Heart left ventricle (tissue), 16 donors: Measurements from ENCODE around the gene FUT4. TPM values are rescaled to one million over a fixed set of nuclear protein-coding genes. Genes with fewer than 3 reads are reported as not detected.

ENCODE experiments used
- ATAC-seq, 4 donors: fragments of 200-7000 bp; cut with Tn5 transposase; one replicate each; pipeline ENCODE4 v1.9.1; 2020 to 2022; ENCODE audit warnings: moderate library complexity in 4 of 4, mild to moderate bottlenecking in 3 of 4, moderate number of reproducible peaks in 1 of 4
- DNase-seq, 5 donors: peaks; one replicate each; pipeline ENCODE4 v3.0.0-alpha.2; 2020
- H3K27ac ChIP-seq, 12 donors: fragments of 200-600 bp; sonication (generic) in 4 of 12; one replicate each; pipeline versions ENCODE4 v1.5.0 to v1.8.0; 2016 to 2022; ENCODE audit warnings: mild to moderate bottlenecking in 2 of 12
- H3K27me3 ChIP-seq, 9 donors: fragments of 200-600 bp; sonication (generic) in 2 of 9; one replicate each; pipeline versions ENCODE4 v1.5.1 to v1.8.0; 2016 to 2022; ENCODE audit warnings: mild to moderate bottlenecking in 3 of 9
- H3K36me3 ChIP-seq, 9 donors: fragments of 200-600 bp; sonication (generic) in 2 of 9; one replicate each; pipeline versions ENCODE4 v1.5.0 to v1.8.0; 2018 to 2022; ENCODE audit warnings: mild to moderate bottlenecking in 2 of 9
- H3K4me1 ChIP-seq, 12 donors: fragments of 200-600 bp; sonication (generic) in 4 of 12; one replicate each; pipeline versions ENCODE4 v1.5.0 to v1.8.0; 2016 to 2022; ENCODE audit warnings: mild to moderate bottlenecking in 3 of 12
- H3K4me3 ChIP-seq, 12 donors: fragments of 200-600 bp; sonication (generic) in 4 of 12; one replicate each; pipeline versions ENCODE4 v1.5.0 to v1.8.0; 2017 to 2022; ENCODE audit warnings: mild to moderate bottlenecking in 9 of 12, moderate library complexity in 4 of 12
- H3K9me3 ChIP-seq, 12 donors: fragments of 200-600 bp; sonication (generic) in 4 of 12; one replicate each; pipeline versions ENCODE4 v1.5.0 to v1.8.0; 2016 to 2022; ENCODE audit warnings: mild to moderate bottlenecking in 1 of 12
- POLR2A ChIP-seq, 2 donors: fragments of 450-650 bp; IDR thresholded peaks; one replicate each; pipeline ENCODE4 v1.6.1; 2017; ENCODE audit warnings: antibody characterized with exemption in 2 of 2, mild to moderate bottlenecking in 2 of 2, moderate library complexity in 2 of 2
- WGBS, 4 donors: extraction: QIAGEN DNeasy Blood & Tissue Kit in 2 of 4; methylation state at CpG; one replicate each; pipeline versions ENCODE4 v1.1.5 to v1.1.7; 2013 to 2018; 5-methylcytosine and 5-hydroxymethylcytosine counted together
- intact Hi-C, 10 donors: fragments of 100-400 bp; cut with DNase I; formaldehyde crosslinking; loops; one replicate each; pipeline versions ENCODE4 v1.11.1 to v1.14.2; 2022
- polyA plus RNA-seq, 2 donors: library from polyadenylated mRNA; stranded (reverse); fragments of 200-250 nt; gene quantifications; one replicate each; pipeline ENCODE4 v1.2.3, GENCODE V29; 2013
- total RNA-seq, 9 donors: library from RNA; depleted of rRNA in 2 of 9; stranded (reverse); fragments of >200 nt in 2 of 9; fragmentation: NEBNext Ultra II Directional in 3 of 9; extraction: Animal tissue kit (Norgen Biotek cat#: 25700) in 3 of 9; gene quantifications; one replicate each; pipeline versions ENCODE4 v1.1.0 to v1.2.4, GENCODE V29; 2016 to 2023
- TF ChIP-seq, protein P1 (sequence below), 12 donors: fragments of 200-600 bp; sonication (generic) in 4 of 12; IDR thresholded peaks; one replicate each; pipeline versions ENCODE4 v1.5.0 to v1.8.0; 2018 to 2022; ENCODE audit warnings: antibody characterized with exemption in 12 of 12, mild to moderate bottlenecking in 5 of 12
- donor health status: ischemic (EF 13 %, LVEDD 7.1; RV severe dilation, severe dysfunction).
- donor health status: healthy with polysubstance abuse.
- donor health status: DM: no; HTN: yes; CAD: no.
- donor health status: DM: no; HTN: no; CAD: no.
- donor health status: ischemic (EF 25% LVEDD 6.9; RV normal size, moderate dysfunction).
- donor health status: ischemic (EF 25% LVEDD 5.7; RV mildly dilated, moderate dysfunction).
- donor health status: healthy.
- donor health status: DM: yes; HTN: yes; CAD: no.
- donor health status: ischemic (EF 35%, LVEDD 5.7; RV mildly dilated, moderate dysfunction).
- donor health status: nonischemic (EF 11% LVEDD 7.7; RV severe dilation, severe dysfunction).
- donor health status: DM: yes; HTN: yes; CAD: no.
- donor health status: PGD.
- donor health status: ischemic (EF 29% LVEDD 5.4; RV normal size, mild dysfunction).
- donor health status: nonischemic (EF 23%, LVEDD 6.1; RV moderate dilation, normal function).

The FUT4 gene
- total and polyA plus RNA-seq, 11 donors, result 0.46 to 4.7 (median 1.2) TPM

DNA sequence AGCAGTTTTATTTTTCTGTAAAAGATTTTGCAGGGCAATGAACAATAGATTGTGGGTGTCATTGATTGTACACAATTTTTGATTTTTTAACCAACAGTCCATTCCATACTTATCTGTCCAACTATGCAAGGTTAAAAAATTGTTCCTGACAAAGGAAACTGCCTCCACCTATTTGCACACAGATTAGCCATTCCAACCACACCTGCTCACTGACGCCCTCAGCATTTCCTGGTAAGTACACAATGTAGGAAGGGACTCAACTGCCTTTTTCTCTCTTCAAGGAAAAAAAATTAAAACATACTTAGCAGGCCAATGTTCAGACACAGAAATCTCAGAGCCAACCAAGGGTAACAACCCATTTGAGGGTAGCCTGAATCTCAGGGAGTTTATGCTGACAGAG is 4.3 kb upstream of the FUT4 start:
- H3K27ac ChIP-seq, result no peak overlapping the region
- no peak for ATAC-seq

DNA sequence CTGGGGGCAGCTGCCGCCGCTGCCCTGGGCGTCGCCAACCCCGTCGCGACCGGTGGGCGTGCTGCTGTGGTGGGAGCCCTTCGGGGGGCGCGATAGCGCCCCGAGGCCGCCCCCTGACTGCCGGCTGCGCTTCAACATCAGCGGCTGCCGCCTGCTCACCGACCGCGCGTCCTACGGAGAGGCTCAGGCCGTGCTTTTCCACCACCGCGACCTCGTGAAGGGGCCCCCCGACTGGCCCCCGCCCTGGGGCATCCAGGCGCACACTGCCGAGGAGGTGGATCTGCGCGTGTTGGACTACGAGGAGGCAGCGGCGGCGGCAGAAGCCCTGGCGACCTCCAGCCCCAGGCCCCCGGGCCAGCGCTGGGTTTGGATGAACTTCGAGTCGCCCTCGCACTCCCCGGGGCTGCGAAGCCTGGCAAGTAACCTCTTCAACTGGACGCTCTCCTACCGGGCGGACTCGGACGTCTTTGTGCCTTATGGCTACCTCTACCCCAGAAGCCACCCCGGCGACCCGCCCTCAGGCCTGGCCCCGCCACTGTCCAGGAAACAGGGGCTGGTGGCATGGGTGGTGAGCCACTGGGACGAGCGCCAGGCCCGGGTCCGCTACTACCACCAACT is 1.0 kb downstream of the FUT4 start:
- ATAC-seq (peak in 2 of 4 donors; percentile 2 to 3), DNase-seq (peak; percentile 16 to 74 (median 26))
- 14 to 30% (median 16%) methylated on average over 10 to 59 of the region's 59 CpGs for WGBS, 4 donors
- peaks cover 0 to 63% (median 29%) of the 10 kb centered on the region in 12 donors for H3K4me1 ChIP-seq
- intact Hi-C loops, result no loop called here
- peak overlapping the region; percentile 90 to 99 (median 96) for H3K27ac ChIP-seq
- TF ChIP-seq, protein P1, sequence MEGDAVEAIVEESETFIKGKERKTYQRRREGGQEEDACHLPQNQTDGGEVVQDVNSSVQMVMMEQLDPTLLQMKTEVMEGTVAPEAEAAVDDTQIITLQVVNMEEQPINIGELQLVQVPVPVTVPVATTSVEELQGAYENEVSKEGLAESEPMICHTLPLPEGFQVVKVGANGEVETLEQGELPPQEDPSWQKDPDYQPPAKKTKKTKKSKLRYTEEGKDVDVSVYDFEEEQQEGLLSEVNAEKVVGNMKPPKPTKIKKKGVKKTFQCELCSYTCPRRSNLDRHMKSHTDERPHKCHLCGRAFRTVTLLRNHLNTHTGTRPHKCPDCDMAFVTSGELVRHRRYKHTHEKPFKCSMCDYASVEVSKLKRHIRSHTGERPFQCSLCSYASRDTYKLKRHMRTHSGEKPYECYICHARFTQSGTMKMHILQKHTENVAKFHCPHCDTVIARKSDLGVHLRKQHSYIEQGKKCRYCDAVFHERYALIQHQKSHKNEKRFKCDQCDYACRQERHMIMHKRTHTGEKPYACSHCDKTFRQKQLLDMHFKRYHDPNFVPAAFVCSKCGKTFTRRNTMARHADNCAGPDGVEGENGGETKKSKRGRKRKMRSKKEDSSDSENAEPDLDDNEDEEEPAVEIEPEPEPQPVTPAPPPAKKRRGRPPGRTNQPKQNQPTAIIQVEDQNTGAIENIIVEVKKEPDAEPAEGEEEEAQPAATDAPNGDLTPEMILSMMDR (IDR thresholded peaks at IDR 0.05), result peak in 1 of 12 donors; percentile 8
- no peak for TF ChIP-seq POLR2A (IDR thresholded peaks at IDR 0.05)
- H3K36me3 ChIP-seq, result peaks cover 0 to 5% (median 0%) of the 10 kb centered on the region in 9 donors
- H3K4me3 ChIP-seq, result peak overlapping the region; percentile 41 to 92 (median 77)
- no peaks in the 10 kb centered on the region for H3K27me3 ChIP-seq
- H3K9me3 ChIP-seq, result no peaks in the 10 kb centered on the region

More for the DNA sequence above, 4.3 kb upstream of the FUT4 start:
- Histone ChIP-seq H3K27me3 (no peaks in the 10 kb centered on the region), H3K36me3 (no peaks in the 10 kb centered on the region), H3K9me3 (no peaks in the 10 kb centered on the region), H3K4me1 (peaks cover 0 to 27% (median 6%) of the 10 kb centered on the region in 12 donors), H3K4me3 (no peak overlapping the region)
- TF ChIP-seq, protein P1 (IDR thresholded peaks at IDR 0.05), result no peak
- TF ChIP-seq POLR2A (IDR thresholded peaks at IDR 0.05), result no peak
- 63 to 82% (median 71%) methylated on average over 1 of the region's 1 CpG for WGBS, 4 donors
- no peak for DNase-seq
- intact Hi-C loops, result no loop called here

DNA sequence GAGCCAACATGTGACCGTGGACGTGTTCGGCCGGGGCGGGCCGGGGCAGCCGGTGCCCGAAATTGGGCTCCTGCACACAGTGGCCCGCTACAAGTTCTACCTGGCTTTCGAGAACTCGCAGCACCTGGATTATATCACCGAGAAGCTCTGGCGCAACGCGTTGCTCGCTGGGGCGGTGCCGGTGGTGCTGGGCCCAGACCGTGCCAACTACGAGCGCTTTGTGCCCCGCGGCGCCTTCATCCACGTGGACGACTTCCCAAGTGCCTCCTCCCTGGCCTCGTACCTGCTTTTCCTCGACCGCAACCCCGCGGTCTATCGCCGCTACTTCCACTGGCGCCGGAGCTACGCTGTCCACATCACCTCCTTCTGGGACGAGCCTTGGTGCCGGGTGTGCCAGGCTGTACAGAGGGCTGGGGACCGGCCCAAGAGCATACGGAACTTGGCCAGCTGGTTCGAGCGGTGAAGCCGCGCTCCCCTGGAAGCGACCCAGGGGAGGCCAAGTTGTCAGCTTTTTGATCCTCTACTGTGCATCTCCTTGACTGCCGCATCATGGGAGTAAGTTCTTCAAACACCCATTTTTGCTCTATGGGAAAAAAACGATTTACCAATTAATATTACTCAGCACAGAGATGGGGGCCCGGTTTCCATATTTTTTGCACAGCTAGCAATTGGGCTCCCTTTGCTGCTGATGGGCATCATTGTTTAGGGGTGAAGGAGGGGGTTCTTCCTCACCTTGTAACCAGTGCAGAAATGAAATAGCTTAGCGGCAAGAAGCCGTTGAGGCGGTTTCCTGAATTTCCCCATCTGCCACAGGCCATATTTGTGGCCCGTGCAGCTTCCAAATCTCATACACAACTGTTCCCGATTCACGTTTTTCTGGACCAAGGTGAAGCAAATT is 1.8 kb downstream of the FUT4 start:
- H3K4me1 ChIP-seq, result peaks cover 0 to 69% (median 29%) of the 10 kb centered on the region in 12 donors
- peaks cover 0 to 5% (median 0%) of the 10 kb centered on the region in 9 donors for H3K36me3 ChIP-seq
- H3K27ac ChIP-seq, result peak overlapping the region in 3 of 12 donors; percentile 97 to 99 (median 98)
- no peak for TF ChIP-seq POLR2A (IDR thresholded peaks at IDR 0.05)
- TF ChIP-seq, protein P1 (IDR thresholded peaks at IDR 0.05), result no peak
- no peak for ATAC-seq
- H3K9me3 ChIP-seq, result no peaks in the 10 kb centered on the region
- intact Hi-C loops, result no loop called here
- WGBS, 4 donors, result 70 to 81% (median 75%) methylated on average over 50 to 54 of the region's 54 CpGs
- peak overlapping the region; percentile 41 to 92 (median 77) for H3K4me3 ChIP-seq
- no peaks in the 10 kb centered on the region for H3K27me3 ChIP-seq
- DNase-seq, result peak in 4 of 5 donors; percentile 26 to 73 (median 34)

DNA sequence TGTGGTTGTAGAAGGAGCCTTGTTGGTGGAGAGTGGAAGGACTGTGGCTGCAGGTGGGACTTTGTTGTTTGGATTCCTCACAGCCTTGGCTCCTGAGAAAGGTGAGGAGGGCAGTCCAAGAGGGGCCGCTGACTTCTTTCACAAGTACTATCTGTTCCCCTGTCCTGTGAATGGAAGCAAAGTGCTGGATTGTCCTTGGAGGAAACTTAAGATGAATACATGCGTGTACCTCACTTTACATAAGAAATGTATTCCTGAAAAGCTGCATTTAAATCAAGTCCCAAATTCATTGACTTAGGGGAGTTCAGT is 2.4 kb downstream of the FUT4 start:
- Histone ChIP-seq H3K36me3 (peaks cover 0 to 5% (median 0%) of the 10 kb centered on the region in 9 donors), H3K27ac (peak overlapping the region in 1 of 12 donors; percentile 99), H3K4me1 (peaks cover 0 to 74% (median 29%) of the 10 kb centered on the region in 12 donors), H3K27me3 (no peaks in the 10 kb centered on the region), H3K9me3 (no peaks in the 10 kb centered on the region), H3K4me3 (peak overlapping the region in 8 of 12 donors; percentile 59 to 92 (median 77))
- ATAC-seq, result no peak
- TF ChIP-seq POLR2A (IDR thresholded peaks at IDR 0.05), result no peak
- TF ChIP-seq, protein P1 (IDR thresholded peaks at IDR 0.05), result no peak
- intact Hi-C loops, result no loop called here
- no peak for DNase-seq
- WGBS, 4 donors, result 84 to 96% (median 93%) methylated on average over 2 of the region's 2 CpGs
